GM19468 (cell line): ENCODE results near the gene RPS19.
"Not testable (repeated sequence)": the region's sequence is repeated elsewhere in the genome, so short reads cannot be mapped to it uniquely, and the experiment has no call there.

Experiments used
- ATAC-seq: cut with Tn5 transposase; IDR thresholded peaks from one replicate; pipeline ENCODE4 v1.9.1; 2021; ENCODE audit warnings: mild to moderate bottlenecking, moderate library complexity, moderate number of reproducible peaks; ENCODE audit not compliant: unreplicated experiment; ENCODE audit errors: extremely low read depth

RPS19 gene

GRCh38 chr19:41853768-41854167, 6.3 kb upstream of the RPS19 start:
- ATAC-seq: no peak

DNA sequence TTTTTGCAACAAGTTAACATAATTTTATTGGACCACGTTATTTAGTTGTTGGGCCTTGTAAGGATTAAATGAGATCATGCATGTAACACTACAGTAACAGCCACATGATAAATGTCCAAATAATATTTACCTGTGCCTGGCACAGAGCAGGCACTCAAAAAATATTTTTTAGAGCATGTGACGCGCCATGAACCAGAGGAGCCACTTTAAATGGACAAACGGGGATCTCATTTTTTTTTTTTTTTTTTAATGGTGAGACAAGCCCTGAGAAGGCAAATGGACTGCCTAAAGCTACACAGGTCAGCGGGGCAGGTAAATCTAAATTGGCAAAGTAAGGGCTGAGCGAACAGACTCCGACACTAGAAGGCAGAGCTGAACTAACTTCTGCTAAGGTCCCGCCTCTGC, 840 bp upstream of the RPS19 start:
- peak; percentile 55 for ATAC-seq

DNA sequence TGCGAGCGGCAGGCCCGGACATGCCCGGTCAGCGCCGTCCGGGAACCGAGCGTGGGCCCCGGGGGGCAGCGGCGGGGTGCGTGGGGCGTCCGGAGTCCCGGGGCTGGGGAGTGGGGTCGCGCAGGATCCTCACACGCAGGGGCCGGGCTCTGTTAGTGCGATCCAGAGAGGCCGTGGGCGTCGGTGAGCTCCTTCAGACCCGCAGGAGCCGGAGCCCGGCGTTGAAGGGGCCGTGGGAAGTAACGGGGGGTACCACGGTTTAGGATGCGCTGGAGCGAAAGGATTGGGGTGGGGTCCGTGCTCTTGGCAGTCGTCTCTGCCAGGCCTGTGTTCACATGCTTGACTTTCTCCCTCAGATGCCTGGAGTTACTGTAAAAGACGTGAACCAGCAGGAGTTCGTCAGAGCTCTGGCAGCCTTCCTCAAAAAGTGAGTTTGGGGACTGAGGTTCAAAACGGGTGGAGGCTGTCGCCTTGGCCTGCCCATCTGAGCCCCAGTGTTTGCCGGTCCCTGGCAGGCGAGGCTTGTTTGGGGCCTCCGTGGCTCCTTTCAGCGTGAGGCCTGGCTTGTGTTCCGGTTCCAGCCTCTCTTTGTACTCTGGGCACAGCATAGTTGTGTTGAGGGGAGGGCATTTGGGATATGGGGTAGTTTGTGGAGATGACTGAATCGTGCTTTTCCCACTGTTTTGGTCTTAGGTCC, 512 bp downstream of the RPS19 start:
- peak; percentile 13 for ATAC-seq

- no peak for ATAC-seq
Observed at GRCh38 chr19:41861116-41861768, 1.2 kb downstream of the RPS19 start.

DNA sequence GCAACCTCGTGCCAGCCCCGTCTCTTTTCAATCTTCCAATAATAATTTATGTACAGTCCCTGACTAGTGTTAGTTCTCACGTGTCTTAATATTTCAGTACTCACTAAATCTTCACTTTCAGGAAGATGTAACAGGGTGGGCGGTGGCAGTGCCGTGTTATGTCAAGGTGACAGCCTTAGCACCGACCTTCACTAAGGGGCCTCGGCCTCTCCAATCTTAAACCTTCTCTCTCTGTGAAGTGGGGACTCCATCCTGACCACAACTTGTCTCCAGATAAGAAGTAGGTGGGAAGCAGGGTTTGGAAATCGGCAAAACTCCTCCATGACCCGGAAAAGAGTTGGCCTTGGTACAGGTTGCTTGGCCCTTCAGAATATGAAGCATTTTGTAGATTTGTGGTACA, 1.8 kb downstream of the RPS19 start:
- no peak for ATAC-seq

GRCh38 chr19:41862445-41862986, 2.5 kb downstream of the RPS19 start:
- no peak for ATAC-seq

DNA sequence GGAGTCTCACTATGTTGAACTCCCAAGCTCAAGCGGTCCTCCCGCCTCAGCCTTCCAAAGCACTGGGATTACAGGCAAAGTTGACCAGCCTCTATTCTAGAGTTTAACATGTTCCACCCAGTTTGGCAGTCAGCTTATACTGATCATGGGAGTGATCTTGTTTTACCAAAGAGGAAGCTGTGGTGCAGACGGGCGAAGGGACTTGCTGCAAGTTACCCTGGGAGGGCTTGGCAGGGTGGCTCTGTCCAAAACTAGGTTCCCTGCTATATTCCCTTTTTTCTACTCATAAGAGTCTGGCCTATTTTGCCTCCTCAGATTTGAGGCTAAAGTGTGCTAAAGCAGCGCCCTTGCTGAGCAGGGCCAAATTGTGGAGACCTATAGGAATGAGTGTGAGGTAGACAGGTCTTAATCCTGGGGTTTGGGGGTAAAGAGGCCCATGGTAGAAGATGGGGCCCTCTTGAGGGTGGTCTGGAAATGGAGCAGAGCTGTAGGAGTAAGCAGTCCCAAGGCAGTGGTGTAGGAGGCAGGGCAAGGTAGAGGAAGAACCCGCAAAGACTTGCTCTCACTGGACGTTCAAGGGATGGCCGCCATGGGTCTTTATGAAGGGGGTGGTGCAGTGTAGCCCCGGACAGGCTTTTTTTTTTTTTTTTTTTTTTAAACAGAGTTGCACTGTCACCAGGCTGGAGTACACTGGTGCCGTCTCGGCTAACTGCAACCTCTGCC, 3.3 kb downstream of the RPS19 start:
- ATAC-seq: no peak

DNA sequence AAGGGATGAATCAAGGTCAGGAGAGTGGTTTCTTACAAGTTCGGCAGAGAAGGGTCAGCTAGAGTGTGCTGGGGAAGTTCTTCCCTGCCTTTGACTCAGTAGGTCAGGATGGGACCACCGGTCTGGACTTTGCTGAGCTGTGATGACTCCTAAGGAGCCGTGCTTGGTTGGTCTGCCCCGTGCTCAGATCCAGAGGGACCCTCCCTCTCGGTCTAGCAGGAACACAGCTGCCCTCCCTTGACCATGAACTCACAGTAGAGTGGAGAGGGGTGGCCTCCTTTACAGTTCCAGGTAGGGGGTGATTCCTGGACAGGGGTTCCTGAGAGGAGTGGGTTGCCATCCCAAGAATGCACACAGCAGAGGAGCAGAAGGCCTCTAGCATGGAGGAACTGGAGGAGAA, 4.3 kb downstream of the RPS19 start:
- ATAC-seq: no peak

- no peak for ATAC-seq
Observed at GRCh38 chr19:41866284-41866683, 6.2 kb downstream of the RPS19 start.

- no peak for ATAC-seq
Observed at GRCh38 chr19:41868120-41868988, 8.3 kb downstream of the RPS19 start.

- no peak for ATAC-seq
Observed at GRCh38 chr19:41868989-41869300, 8.9 kb downstream of the RPS19 start.

GRCh38 chr19:41869374-41869955, 9.4 kb downstream of the RPS19 start:
- no peak for ATAC-seq

GRCh38 chr19:41870401-41870873, 10.4 kb downstream of the RPS19 start:
- no peak for ATAC-seq

GRCh38 chr19:41871573-41872383, 11.7 kb downstream of the RPS19 start:
- no peak for ATAC-seq

DNA sequence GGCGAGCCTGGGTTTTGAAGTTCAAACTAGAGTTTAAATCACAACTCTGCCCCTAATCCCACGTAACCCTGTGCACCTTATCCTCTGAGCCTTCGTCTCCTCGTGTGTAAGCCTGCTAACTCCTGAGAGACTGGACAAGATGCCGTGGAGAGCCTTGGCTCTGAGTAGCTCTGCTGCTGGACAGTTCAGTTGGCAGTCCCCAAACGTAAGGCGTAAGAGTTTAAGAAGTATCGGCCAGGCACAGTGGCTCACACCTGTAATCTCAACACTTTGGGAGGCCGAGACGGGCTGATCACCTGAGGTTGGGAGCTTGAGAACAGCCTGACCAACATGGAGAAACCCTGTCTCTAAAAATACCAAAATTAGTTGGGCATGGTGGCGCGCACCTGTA, 12.3 kb downstream of the RPS19 start:
- ATAC-seq: no peak

DNA sequence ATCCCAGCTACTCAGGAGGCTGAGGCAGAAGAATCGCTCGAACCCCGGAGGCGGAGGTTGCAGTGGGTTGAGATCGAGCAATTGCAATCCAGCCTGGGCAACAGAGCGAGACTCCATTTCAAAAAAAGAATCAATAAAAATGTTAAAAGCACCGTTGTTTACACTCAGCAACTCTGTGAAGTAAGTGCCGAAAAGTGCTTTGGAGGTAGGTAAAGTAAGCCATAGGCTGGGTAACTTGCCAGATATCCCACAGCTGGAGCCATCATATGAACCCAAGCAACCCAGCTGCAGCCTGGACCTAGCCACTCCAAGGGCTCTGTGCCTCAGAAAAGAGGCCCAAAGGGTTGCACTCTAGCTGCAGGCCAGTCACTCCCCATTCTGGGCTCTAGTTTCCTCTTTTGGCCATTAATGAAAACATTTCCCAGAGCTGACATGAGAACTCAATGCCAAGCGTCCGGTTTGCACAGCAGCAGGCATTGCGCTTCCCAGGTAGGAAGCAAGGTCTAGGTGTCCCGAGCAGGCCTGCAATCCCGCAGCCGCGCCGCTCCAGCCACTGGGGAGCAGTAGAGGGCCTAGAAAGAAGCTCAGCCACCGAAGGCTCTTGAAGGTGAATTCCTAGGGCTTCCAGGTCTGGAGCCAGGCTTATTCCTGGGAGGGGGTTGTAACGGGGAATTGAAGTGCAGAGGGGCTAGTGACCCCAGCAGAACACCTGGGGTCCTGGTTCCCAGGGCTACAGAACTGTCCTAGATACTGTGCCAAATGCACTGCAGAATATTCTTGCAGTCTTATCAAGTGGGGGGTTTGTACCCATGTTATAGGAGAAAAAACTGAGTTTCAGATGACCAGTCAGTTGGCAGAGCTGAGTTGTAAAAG, 13.0 kb downstream of the RPS19 start:
- ATAC-seq: no peak

GRCh38 chr19:41875973-41876372, 15.9 kb downstream of the RPS19 start:
- not testable (repeated sequence) for ATAC-seq
